IPS-15b (cell line): Measurements from ENCODE around the gene WDR44.
"Not testable (repeated sequence)": the region's sequence is repeated elsewhere in the genome, so short reads cannot be mapped to it uniquely, and the experiment has no call there.

Experiments
- H3K27me3 ChIP-seq: one replicate; pipeline ENCODE4 v1.6.1; 2013; ENCODE audit warnings: low read length; ENCODE audit not compliant: control insufficient read depth, insufficient read depth
- H3K36me3 ChIP-seq: one replicate; pipeline ENCODE4 v1.6.1; 2013; ENCODE audit warnings: low read length; ENCODE audit not compliant: control insufficient read depth, insufficient read depth
- H3K4me1 ChIP-seq: one replicate; pipeline ENCODE4 v1.6.1; 2013; ENCODE audit warnings: mild to moderate bottlenecking, low read length; ENCODE audit not compliant: control insufficient read depth, insufficient read depth
- H3K4me3 ChIP-seq: one replicate; pipeline ENCODE4 v1.5.1; 2013; ENCODE audit warnings: low read depth, low read length
- H3K9ac ChIP-seq: one replicate; pipeline ENCODE4 v1.6.1; 2013; ENCODE audit warnings: low read depth, mild to moderate bottlenecking, low read length
- H3K9me3 ChIP-seq: one replicate; pipeline ENCODE4 v1.6.1; 2013; ENCODE audit warnings: mild to moderate bottlenecking, low read length; ENCODE audit not compliant: control insufficient read depth, insufficient read depth

Gene WDR44

DNA sequence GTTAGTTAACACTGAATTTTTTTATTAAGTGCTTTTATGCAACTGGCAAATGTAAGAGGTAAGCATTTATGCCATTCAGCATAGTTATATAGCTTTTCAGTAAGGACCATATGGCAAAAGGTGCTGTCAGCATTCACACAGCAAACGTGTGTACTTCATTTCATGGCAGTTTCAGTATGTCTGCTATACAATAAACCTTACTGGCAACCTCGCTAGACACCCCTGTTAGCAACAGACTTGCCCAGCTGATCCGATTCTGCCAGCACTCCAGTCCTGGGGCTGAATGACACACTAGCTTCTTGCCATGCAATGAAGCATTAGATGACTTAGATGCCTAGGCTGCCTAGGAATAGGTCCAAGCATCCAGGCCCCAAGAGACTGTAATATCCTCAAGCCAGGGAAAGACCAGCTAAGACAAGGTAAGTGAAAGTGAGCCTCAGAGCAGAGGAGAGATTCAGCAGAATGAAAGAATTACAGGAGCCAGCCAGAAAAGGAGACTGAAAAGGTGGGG lies 102.4 kb downstream of the WDR44 start:
- Histone ChIP-seq H3K9me3 (no peaks in the 10 kb centered on the region), H3K4me1 (no peaks in the 10 kb centered on the region), H3K27me3 (no peaks in the 10 kb centered on the region), H3K4me3 (no peak overlapping the region), H3K36me3 (peaks cover 3% of the 10 kb centered on the region), H3K9ac (no peak overlapping the region)

DNA sequence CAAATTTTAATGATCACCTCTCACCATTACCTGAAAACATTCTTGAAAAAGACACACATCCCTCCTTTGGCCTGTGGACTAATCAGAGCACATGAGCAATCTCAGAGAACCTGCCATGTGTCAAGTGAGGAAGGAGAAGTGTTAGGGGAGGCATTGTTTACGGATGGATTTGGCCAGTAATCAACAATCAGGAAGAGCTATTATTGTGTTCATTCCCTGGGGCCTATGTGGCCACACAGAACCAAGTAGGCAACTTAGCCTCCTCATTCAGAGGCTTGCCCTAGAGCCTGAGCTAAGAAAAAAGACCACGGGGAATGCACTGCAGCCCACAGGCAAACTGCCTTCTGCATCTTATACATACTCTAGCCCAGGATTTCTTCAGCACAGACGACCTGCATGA lies 109.1 kb downstream of the WDR44 start:
- Histone ChIP-seq H3K27me3 (no peaks in the 10 kb centered on the region), H3K4me3 (no peak overlapping the region), H3K4me1 (no peaks in the 10 kb centered on the region), H3K9me3 (no peaks in the 10 kb centered on the region), H3K36me3 (no peaks in the 10 kb centered on the region), H3K9ac (no peak overlapping the region)

DNA sequence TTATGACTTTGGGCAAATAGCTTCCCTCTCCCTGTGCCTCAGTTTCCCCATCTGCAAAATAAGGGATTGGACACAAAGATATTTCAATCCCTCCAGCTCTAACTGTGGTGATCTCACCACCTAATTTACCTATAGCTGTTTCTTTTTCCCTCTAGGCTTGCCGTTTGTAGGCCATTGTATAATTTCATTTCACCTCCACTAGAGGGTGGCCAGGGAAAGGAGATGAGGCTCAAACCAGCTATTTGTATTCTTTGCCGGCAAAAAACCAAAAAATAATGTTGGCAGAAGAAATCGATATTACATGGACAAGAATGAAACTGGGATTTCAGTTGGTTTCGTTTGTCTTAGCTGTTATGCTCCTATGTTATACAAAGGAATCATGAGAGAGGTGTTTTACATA lies 113.6 kb downstream of the WDR44 start:
- Histone ChIP-seq H3K4me3 (no peak overlapping the region), H3K4me1 (no peaks in the 10 kb centered on the region)

DNA sequence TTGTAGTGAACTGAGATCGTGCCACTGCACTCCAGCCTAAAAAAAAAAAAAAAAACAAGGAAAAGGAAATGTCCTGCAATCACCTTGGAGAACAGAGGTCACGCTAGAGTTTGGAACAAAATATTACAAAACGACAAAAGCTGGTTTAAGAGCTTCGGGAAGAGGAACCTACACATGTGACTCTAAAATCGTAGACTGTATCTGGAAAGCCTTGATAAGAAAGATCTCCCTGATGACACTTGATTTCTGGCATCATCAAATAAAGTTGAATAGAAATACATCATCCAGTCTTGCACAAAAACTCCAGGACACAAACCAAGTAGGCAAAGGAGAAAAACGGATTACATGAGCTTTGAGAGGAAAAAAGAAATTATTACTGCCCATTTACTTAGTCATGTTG lies 118.6 kb downstream of the WDR44 start:
- Histone ChIP-seq H3K36me3 (no peaks in the 10 kb centered on the region), H3K27me3 (no peaks in the 10 kb centered on the region), H3K4me1 (no peaks in the 10 kb centered on the region), H3K9ac (no peak overlapping the region), H3K4me3 (no peak overlapping the region), H3K9me3 (no peaks in the 10 kb centered on the region)

More for the DNA sequence above, 113.6 kb downstream of the WDR44 start:
- Histone ChIP-seq H3K27me3 (no peaks in the 10 kb centered on the region), H3K9ac (no peak overlapping the region), H3K9me3 (no peaks in the 10 kb centered on the region), H3K36me3 (no peaks in the 10 kb centered on the region)

DNA sequence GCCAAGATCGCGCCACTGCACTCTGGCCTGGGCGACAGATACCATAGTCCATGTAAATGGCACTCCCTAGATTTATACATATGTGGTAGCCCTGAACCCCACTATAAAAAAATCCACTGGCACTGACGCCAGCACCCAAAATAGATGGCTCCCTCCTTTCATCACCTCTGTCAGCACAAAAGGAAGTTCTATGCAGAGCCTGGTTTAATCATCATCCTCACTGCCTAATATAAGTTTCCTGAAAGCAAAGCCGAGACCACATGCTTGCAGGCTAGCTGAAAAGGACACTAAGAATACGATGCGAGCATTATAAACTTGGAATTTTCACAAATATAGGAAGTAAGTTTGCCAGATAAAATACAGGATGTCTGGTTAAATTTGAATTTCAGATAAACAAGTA lies 122.2 kb downstream of the WDR44 start:
- no peaks in the 10 kb centered on the region for H3K27me3 ChIP-seq
- H3K4me1 ChIP-seq: no peaks in the 10 kb centered on the region
- H3K9ac ChIP-seq: no peak overlapping the region
- H3K4me3 ChIP-seq: no peak overlapping the region
- no peaks in the 10 kb centered on the region for H3K36me3 ChIP-seq
- H3K9me3 ChIP-seq: no peaks in the 10 kb centered on the region

DNA sequence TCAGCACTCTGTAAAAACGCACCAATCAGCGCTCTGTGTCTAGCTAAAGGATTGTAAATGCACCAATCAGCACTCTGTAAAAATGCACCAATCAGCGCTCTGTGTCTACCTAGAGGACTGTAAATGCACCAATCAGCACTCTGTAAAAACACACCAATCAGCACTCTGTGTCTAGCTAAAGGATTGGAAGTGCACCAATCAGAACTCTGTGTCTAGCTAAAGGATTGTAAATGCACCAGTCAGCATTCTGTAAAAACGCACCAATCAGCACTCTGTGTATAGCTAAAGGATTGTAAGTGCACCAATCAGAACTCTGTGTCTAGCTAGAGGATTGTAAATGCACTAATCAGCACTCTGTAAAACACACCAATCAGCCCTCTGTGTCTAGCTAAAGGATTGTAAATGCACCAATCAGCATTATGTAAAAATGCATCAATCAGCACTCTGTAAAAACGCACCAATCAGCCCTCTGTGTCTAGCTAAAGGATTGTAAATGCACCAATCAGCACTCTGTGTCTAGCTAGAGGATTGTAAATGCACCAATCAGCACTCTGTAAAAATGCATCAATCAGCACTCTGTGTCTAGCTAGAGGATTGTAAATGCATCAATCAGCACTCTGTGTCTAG lies 124.9 kb downstream of the WDR44 start:
- not testable (repeated sequence) for H3K36me3 ChIP-seq

DNA sequence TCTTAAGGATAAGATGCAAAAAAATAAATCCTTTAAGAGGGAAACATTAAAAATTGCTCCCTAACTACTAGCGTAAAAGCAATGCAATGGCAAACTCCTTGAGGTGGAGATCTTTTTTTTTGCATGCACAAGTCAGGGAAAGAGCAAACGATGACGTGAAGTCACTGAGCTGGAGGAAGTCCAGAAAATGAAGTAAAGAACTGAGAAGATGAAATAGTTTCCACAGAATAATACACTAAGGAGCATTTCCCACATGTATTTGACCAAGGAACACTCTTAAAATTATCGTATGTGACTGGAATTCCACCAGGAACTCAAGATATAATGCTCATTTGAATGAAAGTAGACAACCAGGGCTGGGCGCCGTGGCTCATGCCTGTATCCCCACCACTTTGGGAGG lies 128.7 kb downstream of the WDR44 start:
- H3K4me1 ChIP-seq: no peaks in the 10 kb centered on the region
- no peak overlapping the region for H3K4me3 ChIP-seq
- H3K9ac ChIP-seq: no peak overlapping the region
- no peaks in the 10 kb centered on the region for H3K9me3 ChIP-seq
- H3K27me3 ChIP-seq: no peaks in the 10 kb centered on the region
- no peaks in the 10 kb centered on the region for H3K36me3 ChIP-seq

More for the DNA sequence above, 124.9 kb downstream of the WDR44 start:
- not testable (repeated sequence) for H3K4me3 ChIP-seq, H3K27me3 ChIP-seq, H3K9me3 ChIP-seq, H3K9ac ChIP-seq, H3K4me1 ChIP-seq

DNA sequence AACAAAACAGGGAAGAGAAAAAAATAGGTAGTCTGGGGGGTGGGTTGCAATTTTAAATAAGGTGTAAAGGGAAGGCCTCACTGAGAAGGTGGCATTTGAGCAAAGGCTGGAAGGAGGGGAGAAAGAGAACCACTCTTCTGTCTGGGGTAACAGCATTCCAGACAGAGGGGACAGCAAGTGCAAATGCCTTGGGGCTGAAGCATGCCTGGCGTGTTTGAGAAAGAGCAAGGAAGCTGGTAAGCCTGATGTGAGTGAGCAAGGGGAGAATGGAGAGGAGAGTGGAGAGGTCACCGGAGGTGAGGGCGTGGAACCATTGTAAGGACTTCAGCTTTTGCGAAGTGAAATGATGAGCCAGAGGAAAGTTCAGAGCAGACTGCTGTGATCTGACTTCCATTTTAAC lies 130.0 kb downstream of the WDR44 start:
- H3K9ac ChIP-seq: no peak overlapping the region

DNA sequence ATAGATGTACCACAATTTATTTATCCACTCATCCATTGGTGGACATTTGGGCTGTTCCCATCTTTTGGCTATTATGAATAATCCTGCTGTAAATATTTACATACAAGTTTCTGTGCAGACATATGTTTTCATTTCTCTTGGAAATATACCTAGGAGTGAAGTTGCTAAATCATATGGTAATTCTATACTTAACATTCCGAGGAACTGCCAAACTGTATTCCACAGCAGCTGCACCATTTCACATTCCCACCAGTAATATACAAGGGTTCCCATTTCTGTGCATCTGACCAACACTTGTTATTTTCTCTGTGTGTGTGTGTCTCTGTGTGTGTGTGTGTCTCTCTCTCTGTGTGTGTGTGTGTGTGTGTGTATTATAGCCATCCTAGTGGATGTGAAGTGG lies 134.3 kb downstream of the WDR44 start:
- no peaks in the 10 kb centered on the region for H3K36me3 ChIP-seq
- no peaks in the 10 kb centered on the region for H3K27me3 ChIP-seq
- no peaks in the 10 kb centered on the region for H3K4me1 ChIP-seq
- no peaks in the 10 kb centered on the region for H3K9me3 ChIP-seq
- H3K9ac ChIP-seq: no peak overlapping the region
- H3K4me3 ChIP-seq: no peak overlapping the region

More for the DNA sequence above, 130.0 kb downstream of the WDR44 start:
- Histone ChIP-seq H3K4me3 (no peak overlapping the region), H3K27me3 (no peaks in the 10 kb centered on the region), H3K9me3 (no peaks in the 10 kb centered on the region), H3K4me1 (no peaks in the 10 kb centered on the region), H3K36me3 (no peaks in the 10 kb centered on the region)

DNA sequence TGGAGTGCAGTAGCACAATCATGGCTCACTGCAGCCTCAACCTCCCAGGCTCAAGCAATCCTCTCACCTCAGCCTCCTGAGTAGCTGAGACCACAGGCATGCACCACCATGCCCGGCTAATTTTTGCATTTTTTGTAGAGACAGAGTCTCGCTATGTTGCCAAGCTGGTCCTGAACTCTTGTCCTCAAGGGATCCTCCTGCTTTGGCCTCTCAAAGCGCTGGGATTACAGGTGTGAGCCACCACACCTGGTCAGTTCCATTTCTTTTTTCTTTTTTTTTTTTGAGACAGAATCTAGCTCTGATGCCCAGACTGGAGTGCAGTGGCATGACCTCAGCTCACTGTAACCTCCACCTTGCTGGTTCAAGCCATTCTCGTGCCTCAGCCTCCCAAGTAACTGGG lies 136.5 kb downstream of the WDR44 start:
- H3K36me3 ChIP-seq, H3K4me1 ChIP-seq, H3K9me3 ChIP-seq, H3K27me3 ChIP-seq, H3K9ac ChIP-seq, H3K4me3 ChIP-seq: not testable (repeated sequence)

DNA sequence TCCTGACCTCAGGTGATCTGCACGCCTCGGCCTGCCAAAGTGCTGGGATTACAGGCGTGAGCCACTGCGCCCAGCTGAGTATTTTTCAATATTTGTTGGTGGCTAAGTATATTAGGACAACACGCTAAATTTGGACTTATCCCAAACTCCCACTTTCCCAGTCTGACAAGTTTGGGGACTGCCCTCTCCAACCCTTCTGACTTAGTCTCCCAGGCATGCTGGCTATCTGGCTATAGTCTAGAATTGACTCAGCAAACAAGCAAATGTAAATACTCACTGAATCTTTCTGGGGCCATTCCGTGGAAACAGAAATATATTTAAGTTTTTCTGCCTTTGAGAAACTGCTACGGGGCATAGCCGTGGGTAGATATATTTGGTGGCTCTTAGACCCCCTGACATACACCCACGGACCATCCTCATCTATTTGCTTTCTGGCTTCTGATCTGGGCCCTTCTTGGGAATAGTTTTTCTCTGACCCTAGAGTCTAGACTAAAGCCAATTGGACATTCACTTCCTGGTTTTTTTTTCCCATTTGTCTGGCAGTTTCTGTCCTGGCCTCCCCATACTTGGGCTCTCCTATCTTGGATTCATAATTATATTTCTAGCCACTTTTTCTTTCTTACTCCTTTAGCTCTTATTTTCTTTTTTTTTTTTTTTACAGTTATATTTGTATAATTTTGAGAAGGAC lies 138.5 kb downstream of the WDR44 start:
- Histone ChIP-seq H3K4me3 (no peak overlapping the region), H3K4me1 (no peaks in the 10 kb centered on the region), H3K9ac (no peak overlapping the region), H3K9me3 (no peaks in the 10 kb centered on the region), H3K27me3 (no peaks in the 10 kb centered on the region), H3K36me3 (no peaks in the 10 kb centered on the region)

DNA sequence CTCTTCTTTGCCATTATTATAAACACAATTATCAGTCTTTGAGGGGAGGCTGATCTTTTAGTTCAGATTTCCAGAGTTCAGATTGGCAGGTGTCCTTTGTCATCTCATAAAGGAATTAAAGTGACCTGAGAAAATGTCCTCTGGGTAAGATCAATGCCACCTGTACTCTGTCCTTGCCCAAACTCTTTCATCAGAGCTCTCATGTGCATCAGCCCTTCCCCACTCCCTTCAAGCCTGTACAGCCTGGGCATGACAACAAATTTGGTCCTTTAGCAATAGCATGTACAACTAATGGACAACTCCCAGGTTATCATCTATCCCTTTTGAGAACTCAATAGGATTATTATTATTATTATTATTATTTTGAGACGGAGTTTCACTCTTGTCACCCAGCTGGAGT lies 140.8 kb downstream of the WDR44 start:
- not testable (repeated sequence) for H3K9ac ChIP-seq, H3K27me3 ChIP-seq, H3K4me1 ChIP-seq, H3K4me3 ChIP-seq, H3K9me3 ChIP-seq, H3K36me3 ChIP-seq
